K562 (cell line): ENCODE measurements around the gene CD46. TPM values are rescaled to one million over a fixed set of nuclear protein-coding genes. Genes with fewer than 3 reads are reported as not detected.
"Not testable (repeated sequence)": the region's sequence is repeated elsewhere in the genome, so short reads cannot be mapped to it uniquely, and the experiment has no call there.

ENCODE experiments used
- ATAC-seq: fragments of 200-7000 bp; cut with Tn5 transposase; 3 replicates; pipeline ENCODE4 v1.9.1; 2020; ENCODE audit warnings: moderate library complexity
- BruUV-seq: library from RNA; stranded (reverse); fragments of 400-500 nt; replicated peaks from 2 replicates; lab custom pipeline; 2021; lab: Mats Ljungman, UMichigan
- CTCF ChIA-PET: fragments of 300-600 bp; formaldehyde crosslinking; extraction: SDS; loops from one replicate; lab custom pipeline; 2021; ENCODE audit warnings: low intra/inter-chr PET ratio; lab: Yijun Ruan, JAX
- POLR2A ChIA-PET: fragments of 300-600, 350-650 bp; sonication (Branson Sonifier 250); formaldehyde crosslinking; extraction: SDS; loops from one replicate; lab custom pipeline; 2021; ENCODE audit warnings: antibody characterized with exemption, inconsistent platforms; lab: Yijun Ruan, JAX
- DNase-seq, 4 experiments: peaks; one replicate each; pipeline versions ENCODE4 v3.0.0 to v3.0.0-alpha.2; 2011 to 2018; ENCODE audit warnings: low spot score in 3 of 4, mixed read lengths in 3 of 4; ENCODE audit errors: extremely low read depth in 1 of 4
- FAIRE-seq: peaks from 2 replicates; lab custom pipeline; 2011; peaks lifted over from hg19 to GRCh38; lab: Jason Lieb, UNC
- H2AFZ ChIP-seq: 2 replicates; pipeline ENCODE4 v1.6.0; 2011; ENCODE audit warnings: low read depth, low read length, control low read depth, inconsistent platforms
- H3K27ac ChIP-seq: fragments of 200-600 bp; 3 replicates; pipeline ENCODE4 v1.8.0; 2011; ENCODE audit warnings: low read depth, mild to moderate bottlenecking, control low read depth, inconsistent platforms, low read length, moderate library complexity, mixed read lengths; ENCODE audit errors: extremely low read depth
- H3K27me3 ChIP-seq, 2 experiments: fragments of 300-600 bp in 1 of 2; 2 replicates in 1 of 2; 3 replicates in 1 of 2; pipeline versions ENCODE4 v1.6.0 to v1.8.0; 2011; ENCODE audit warnings: inconsistent platforms in 2 of 2, low read length in 2 of 2, mild to moderate bottlenecking in 1 of 2, mixed read lengths in 1 of 2, moderate library complexity in 1 of 2; ENCODE audit not compliant: control insufficient read depth in 2 of 2, insufficient read depth in 2 of 2
- H3K36me3 ChIP-seq: fragments of 300-600 bp; 3 replicates; pipeline ENCODE4 v1.8.0; 2011; ENCODE audit warnings: mild to moderate bottlenecking, low read length, inconsistent platforms; ENCODE audit not compliant: control insufficient read depth, insufficient read depth
- H3K4me1 ChIP-seq, 2 experiments: fragments of 200-600 bp in 1 of 2; replicated peaks in 1 of 2; 2 replicates in 1 of 2; 3 replicates in 1 of 2; pipeline versions ENCODE4 v1.5.1 to v1.8.0; 2011; ENCODE audit warnings: inconsistent platforms in 2 of 2, low read length in 2 of 2, mild to moderate bottlenecking in 1 of 2, mixed read lengths in 1 of 2, moderate library complexity in 1 of 2; ENCODE audit not compliant: control insufficient read depth in 2 of 2, insufficient read depth in 2 of 2
- H3K4me2 ChIP-seq: 2 replicates; pipeline ENCODE4 v1.6.1; 2011; ENCODE audit warnings: low read length, control low read depth, inconsistent platforms, mixed read lengths; ENCODE audit not compliant: insufficient read depth
- H3K4me3 ChIP-seq: fragments of 200-600 bp; sonication (generic), shearing (Covaris generic); 2 replicates; pipeline ENCODE4 v1.5.1; 2016; ENCODE audit warnings: control low read depth, inconsistent platforms
- H3K79me2 ChIP-seq: fragments of 200-600 bp; 3 replicates; pipeline ENCODE4 v1.8.0; 2011; ENCODE audit warnings: low read length, inconsistent platforms; ENCODE audit not compliant: control insufficient read depth, insufficient read depth
- H3K9ac ChIP-seq, 2 experiments: 2 replicates each; pipeline versions ENCODE4 v1.6.0 to v1.6.1; 2011; ENCODE audit warnings: low read depth in 2 of 2, low read length in 2 of 2, control low read depth in 1 of 2, inconsistent platforms in 1 of 2, mild to moderate bottlenecking in 1 of 2, mixed read lengths in 1 of 2; ENCODE audit not compliant: insufficient read depth in 1 of 2
- H3K9me1 ChIP-seq: one replicate; pipeline ENCODE4 v1.6.0; 2011; ENCODE audit warnings: inconsistent platforms, mild to moderate bottlenecking, low read length, moderate library complexity; ENCODE audit not compliant: control insufficient read depth, insufficient read depth
- H3K9me3 ChIP-seq: replicated peaks from 2 replicates; pipeline ENCODE4 v1.5.1; 2011; ENCODE audit warnings: low read depth, low read length, inconsistent platforms; ENCODE audit not compliant: control insufficient read depth, insufficient read depth
- H4K20me1 ChIP-seq: replicated peaks from 2 replicates; pipeline ENCODE4 v1.6.1; 2011; ENCODE audit warnings: low read length, inconsistent platforms, mixed read lengths; ENCODE audit not compliant: control insufficient read depth, insufficient read depth
- ADNP ChIP-seq: fragments of 200-800 bp; sonication (Bioruptor generic); IDR thresholded peaks from 2 replicates; pipeline ENCODE4 v1.6.1; 2016; ENCODE audit warnings: missing genetic modification characterization, missing compliant biosample characterization
- BCOR ChIP-seq: fragments of 450-650 bp; IDR thresholded peaks from 2 replicates; pipeline ENCODE4 v1.6.1; 2016
- CHAMP1 ChIP-seq: fragments of 450-650 bp; IDR thresholded peaks from 2 replicates; pipeline ENCODE4 v1.6.1; 2016; ENCODE audit warnings: mild to moderate bottlenecking
- KDM1A ChIP-seq, 2 experiments: fragments of 450-650 bp; IDR thresholded peaks; 2 replicates each; pipeline ENCODE4 v1.6.1; 2016; ENCODE audit warnings: mild to moderate bottlenecking in 2 of 2
- RBM25 ChIP-seq: fragments of 200-400 bp; formaldehyde crosslinking; IDR thresholded peaks from 2 replicates; pipeline ENCODE4 v1.6.1; 2018; ENCODE audit warnings: low read length, low read depth, moderate library complexity; ENCODE audit not compliant: severe bottlenecking
- ZBTB33 ChIP-seq: sonication (generic); formaldehyde crosslinking; IDR thresholded peaks from 2 replicates; pipeline ENCODE4 v1.8.1; 2023; ENCODE audit warnings: mild to moderate bottlenecking, missing genetic modification reagents
- ZNF146 ChIP-seq: IDR thresholded peaks from one replicate; pipeline ENCODE4 v1.6.1; 2018; ENCODE audit warnings: missing compliant biosample characterization; ENCODE audit not compliant: unreplicated experiment
- WGBS: fragments of 100-300 bp; shearing (Covaris generic); methylation state at CpG from one replicate; pipeline ENCODE4 v1.1.6; 2016; ENCODE audit warnings: low coverage, mixed read lengths; ENCODE audit not compliant: insufficient coverage; ENCODE audit errors: missing lambda C conversion rate; 5-methylcytosine and 5-hydroxymethylcytosine counted together
- in situ Hi-C: fragments of 300-500 bp; cut with MboI; formaldehyde crosslinking; loops from 4 replicates; pipeline ENCODE4 v1.15.0; 2018; ENCODE audit warnings: inconsistent platforms, mixed read lengths
- intact Hi-C: fragments of 100-400 bp; cut with micrococcal nuclease; formaldehyde crosslinking; loops from 2 replicates; pipeline ENCODE4 v1.14.2; 2022
- polyA plus RNA-seq, 8 experiments: library from polyadenylated mRNA; depleted of rRNA in 4 of 8; stranded (reverse) in 5 of 8; unstranded in 3 of 8; fragments of >200 nt; fragmentation: Nextera tagmentation in 2 of 8; fragmentation: Illumina TruSeq in 1 of 8; extraction: Ambion mirVana in 2 of 8; extraction: Trizol in 1 of 8; gene quantifications; 2 replicates each; pipeline versions ENCODE4 v1.2.1 to v1.2.3, GENCODE V29; 2011 to 2014; ENCODE audit warnings: inconsistent platforms in 1 of 8, missing spikeins in 1 of 8
- total RNA-seq, 7 experiments: library from RNA; depleted of rRNA in 6 of 7; stranded (reverse); fragments of >200 nt in 6 of 7; fragmentation: Illumina TruSeq in 2 of 7; extraction: Trizol in 2 of 7; gene quantifications; 2 replicates each; pipeline versions ENCODE4 v1.2.1 to v1.2.3, GENCODE V29; 2011 to 2021; ENCODE audit warnings: low replicate concordance in 1 of 7

CD46 gene
- total and polyA plus RNA-seq, 9 of the 15 experiments (the other 6 are each of a cell fraction or from before 2014, with no cell fraction given): 87.9 to 374 (median 156) TPM

- TF ChIP-seq ZNF146 (peak; percentile 96), CHAMP1 (0 out of 2 replicates have a peak, but pooled peaks have one; percentile 42), KDM1A (IDR thresholded peaks at IDR 0.05) (peak; percentile 45 to 72), RBM25 (peak; percentile 87), ZBTB33 (CRISPR knock-in tag) (peak; percentile 58; the same call in 1 of the 2 replicates), BCOR (peak; percentile 81), ADNP (tag) (peak; percentile 37; the same call in 1 of the 2 replicates)
- ATAC-seq, H3K4me3 ChIP-seq, H3K27ac ChIP-seq, H3K4me2 ChIP-seq, H4K20me1 ChIP-seq, H3K27me3 ChIP-seq, H3K9me3 ChIP-seq, FAIRE-seq, intact Hi-C loops, BruUV-seq, H3K9ac ChIP-seq, in situ Hi-C loops, CTCF ChIA-PET, H2AFZ ChIP-seq, DNase-seq, H3K9me1 ChIP-seq, POLR2A ChIA-PET: not testable (repeated sequence)
- Histone ChIP-seq H3K36me3 (peaks cover 78% of the 10 kb centered on the region), H3K79me2 (peaks cover 87% of the 10 kb centered on the region), H3K4me1 (peaks cover 4 to 21% of the 10 kb centered on the region in 2 experiments; a peak in 4 of 5 replicates)
- 91% methylated on average over 7 of the region's 7 CpGs for WGBS
Measured at GRCh38 chr1:207777412-207777811, 25.6 kb downstream of the CD46 start.
